ENCODE results near the gene CCHCR1.

DNA sequence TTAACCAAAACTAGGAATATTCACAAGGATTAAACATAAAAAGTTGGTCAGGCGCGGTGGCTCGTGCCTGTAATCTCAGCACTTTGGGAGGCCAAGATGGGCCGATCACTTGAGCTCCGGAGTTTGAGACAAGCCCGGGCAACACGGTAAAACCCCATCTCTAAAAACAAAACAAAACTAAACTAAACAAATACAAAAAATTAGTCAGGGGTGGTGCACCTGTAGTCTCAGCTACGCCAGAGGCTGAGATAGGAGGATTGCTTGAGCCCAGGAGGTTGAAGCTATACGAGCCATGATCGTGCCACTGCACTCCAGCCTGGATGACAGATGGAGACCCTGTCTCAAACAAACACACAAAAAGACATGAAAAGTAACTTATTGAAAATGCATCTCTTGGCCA lies 21.9 kb downstream of the CCHCR1 start:
- TF ChIP-seq, protein P1, sequence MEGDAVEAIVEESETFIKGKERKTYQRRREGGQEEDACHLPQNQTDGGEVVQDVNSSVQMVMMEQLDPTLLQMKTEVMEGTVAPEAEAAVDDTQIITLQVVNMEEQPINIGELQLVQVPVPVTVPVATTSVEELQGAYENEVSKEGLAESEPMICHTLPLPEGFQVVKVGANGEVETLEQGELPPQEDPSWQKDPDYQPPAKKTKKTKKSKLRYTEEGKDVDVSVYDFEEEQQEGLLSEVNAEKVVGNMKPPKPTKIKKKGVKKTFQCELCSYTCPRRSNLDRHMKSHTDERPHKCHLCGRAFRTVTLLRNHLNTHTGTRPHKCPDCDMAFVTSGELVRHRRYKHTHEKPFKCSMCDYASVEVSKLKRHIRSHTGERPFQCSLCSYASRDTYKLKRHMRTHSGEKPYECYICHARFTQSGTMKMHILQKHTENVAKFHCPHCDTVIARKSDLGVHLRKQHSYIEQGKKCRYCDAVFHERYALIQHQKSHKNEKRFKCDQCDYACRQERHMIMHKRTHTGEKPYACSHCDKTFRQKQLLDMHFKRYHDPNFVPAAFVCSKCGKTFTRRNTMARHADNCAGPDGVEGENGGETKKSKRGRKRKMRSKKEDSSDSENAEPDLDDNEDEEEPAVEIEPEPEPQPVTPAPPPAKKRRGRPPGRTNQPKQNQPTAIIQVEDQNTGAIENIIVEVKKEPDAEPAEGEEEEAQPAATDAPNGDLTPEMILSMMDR (IDR thresholded peaks at IDR 0.05) = no peak
- TF ChIP-seq POLR2A (IDR thresholded peaks at IDR 0.05) (no peak), POLR2AphosphoS5 (IDR thresholded peaks at IDR 0.05) (no peak)
